H1 (cell line): ENCODE measurements around the gene NBEA.

ENCODE experiments used
- CHD2 ChIP-seq: IDR thresholded peaks from 2 replicates; pipeline ENCODE4 v1.6.1; 2012; ENCODE audit warnings: low read length, improper control_type of control experiment
- GABPA ChIP-seq: IDR thresholded peaks from 2 replicates; pipeline ENCODE4 v1.6.1; 2011; ENCODE audit warnings: mild to moderate bottlenecking, low read length, moderate library complexity, borderline replicate concordance; ENCODE audit not compliant: insufficient read depth
- JUN ChIP-seq: IDR thresholded peaks from 2 replicates; pipeline ENCODE4 v1.6.1; 2011; ENCODE audit warnings: low read depth, mild to moderate bottlenecking, improper control_type of control experiment, low read length
- JUND ChIP-seq: IDR thresholded peaks from 2 replicates; pipeline ENCODE4 v1.6.1; 2011; ENCODE audit warnings: mild to moderate bottlenecking, improper control_type of control experiment, low read length
- POLR2AphosphoS5 ChIP-seq: IDR thresholded peaks from 2 replicates; pipeline ENCODE4 v1.6.1; 2011; ENCODE audit warnings: low read depth, low read length
- SIN3A ChIP-seq, 2 experiments: IDR thresholded peaks in 1 of 2; conservative IDR thresholded peaks in 1 of 2; 2 replicates each; pipeline ENCODE4 v1.6.1; 2011 to 2012; ENCODE audit warnings: low read length in 2 of 2, improper control_type of control experiment in 1 of 2, low read depth in 1 of 2, mild to moderate bottlenecking in 1 of 2
- SP2 ChIP-seq: IDR thresholded peaks from 2 replicates; pipeline ENCODE4 v1.6.1; 2012; ENCODE audit warnings: mild to moderate bottlenecking, low read length, inconsistent platforms
- TAF1 ChIP-seq: IDR thresholded peaks from 2 replicates; pipeline ENCODE4 v1.6.1; 2011; ENCODE audit warnings: mild to moderate bottlenecking, low read depth, low read length
- YY1 ChIP-seq: IDR thresholded peaks from 2 replicates; pipeline ENCODE4 v1.6.1; 2011; ENCODE audit warnings: low read depth, mild to moderate bottlenecking, low read length
- ZNF274 ChIP-seq: IDR thresholded peaks from 2 replicates; pipeline ENCODE4 v1.7.0; 2012; ENCODE audit warnings: low read length, borderline replicate concordance; ENCODE audit errors: extremely low read depth
- TF ChIP-seq, protein P1 (sequence below): IDR thresholded peaks from 2 replicates; pipeline ENCODE4 v1.6.1; 2012; ENCODE audit warnings: inconsistent platforms
- TF ChIP-seq, protein P2 (sequence below), 3 experiments: IDR thresholded peaks; 1 replicate in 2 of 3; 2 replicates in 1 of 3; pipeline versions ENCODE4 v1.5.1 to v1.6.1; 2011; ENCODE audit warnings: low read length in 3 of 3, mild to moderate bottlenecking in 3 of 3, inconsistent platforms in 2 of 3, low read depth in 1 of 3, moderate library complexity in 1 of 3; ENCODE audit not compliant: insufficient read depth in 1 of 3; ENCODE audit errors: control extremely low read depth in 1 of 3
- TF ChIP-seq, protein P3 (sequence below): IDR thresholded peaks from 2 replicates; pipeline ENCODE4 v1.6.1; 2011; ENCODE audit warnings: low read length, improper control_type of control experiment

DNA sequence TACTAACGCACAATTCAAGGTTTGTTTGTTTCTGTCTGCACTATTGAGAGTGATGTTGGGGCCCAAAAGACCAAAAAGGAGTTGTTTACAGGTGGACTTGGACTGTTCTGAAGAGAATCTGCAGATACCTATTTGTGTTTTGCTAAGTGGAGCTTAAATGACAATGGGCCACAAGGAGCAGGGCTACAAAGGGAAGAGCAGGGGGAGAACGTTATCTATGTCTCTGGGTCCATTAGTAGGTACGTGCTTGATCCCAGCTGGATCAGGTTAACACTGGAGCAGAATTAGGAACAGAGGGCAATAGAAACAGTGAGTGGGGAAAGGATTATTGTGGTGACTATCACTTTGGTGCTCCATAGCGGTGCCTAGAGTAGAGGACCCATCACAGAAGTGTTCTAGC lies 22.5 kb downstream of the NBEA start:
- TF ChIP-seq JUN, result no peak
- no peak for TF ChIP-seq SIN3A (conservative IDR thresholded peaks at IDR 0.05 in 1 of 2, IDR thresholded peaks at IDR 0.05 in 1 of 2; ENCODE audit: low read depth in 1 of 2, low read length in 2 of 2)
- no peak for TF ChIP-seq TAF1
- TF ChIP-seq YY1, result no peak
- TF ChIP-seq ZNF274, result no peak
- TF ChIP-seq, protein P1, sequence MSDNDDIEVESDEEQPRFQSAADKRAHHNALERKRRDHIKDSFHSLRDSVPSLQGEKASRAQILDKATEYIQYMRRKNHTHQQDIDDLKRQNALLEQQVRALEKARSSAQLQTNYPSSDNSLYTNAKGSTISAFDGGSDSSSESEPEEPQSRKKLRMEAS, result no peak
- no peak for TF ChIP-seq GABPA
- TF ChIP-seq, protein P2, sequence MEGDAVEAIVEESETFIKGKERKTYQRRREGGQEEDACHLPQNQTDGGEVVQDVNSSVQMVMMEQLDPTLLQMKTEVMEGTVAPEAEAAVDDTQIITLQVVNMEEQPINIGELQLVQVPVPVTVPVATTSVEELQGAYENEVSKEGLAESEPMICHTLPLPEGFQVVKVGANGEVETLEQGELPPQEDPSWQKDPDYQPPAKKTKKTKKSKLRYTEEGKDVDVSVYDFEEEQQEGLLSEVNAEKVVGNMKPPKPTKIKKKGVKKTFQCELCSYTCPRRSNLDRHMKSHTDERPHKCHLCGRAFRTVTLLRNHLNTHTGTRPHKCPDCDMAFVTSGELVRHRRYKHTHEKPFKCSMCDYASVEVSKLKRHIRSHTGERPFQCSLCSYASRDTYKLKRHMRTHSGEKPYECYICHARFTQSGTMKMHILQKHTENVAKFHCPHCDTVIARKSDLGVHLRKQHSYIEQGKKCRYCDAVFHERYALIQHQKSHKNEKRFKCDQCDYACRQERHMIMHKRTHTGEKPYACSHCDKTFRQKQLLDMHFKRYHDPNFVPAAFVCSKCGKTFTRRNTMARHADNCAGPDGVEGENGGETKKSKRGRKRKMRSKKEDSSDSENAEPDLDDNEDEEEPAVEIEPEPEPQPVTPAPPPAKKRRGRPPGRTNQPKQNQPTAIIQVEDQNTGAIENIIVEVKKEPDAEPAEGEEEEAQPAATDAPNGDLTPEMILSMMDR (IDR thresholded peaks at IDR 0.05; ENCODE audit: control extremely low read depth in 1 of 3, insufficient read depth in 1 of 3, low read depth in 1 of 3, low read length in 3 of 3), result no peak
- TF ChIP-seq POLR2AphosphoS5, result no peak
- no peak for TF ChIP-seq CHD2
- TF ChIP-seq, protein P3, sequence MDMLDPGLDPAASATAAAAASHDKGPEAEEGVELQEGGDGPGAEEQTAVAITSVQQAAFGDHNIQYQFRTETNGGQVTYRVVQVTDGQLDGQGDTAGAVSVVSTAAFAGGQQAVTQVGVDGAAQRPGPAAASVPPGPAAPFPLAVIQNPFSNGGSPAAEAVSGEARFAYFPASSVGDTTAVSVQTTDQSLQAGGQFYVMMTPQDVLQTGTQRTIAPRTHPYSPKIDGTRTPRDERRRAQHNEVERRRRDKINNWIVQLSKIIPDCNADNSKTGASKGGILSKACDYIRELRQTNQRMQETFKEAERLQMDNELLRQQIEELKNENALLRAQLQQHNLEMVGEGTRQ, result no peak
- TF ChIP-seq SP2, result no peak
- no peak for TF ChIP-seq JUND
